GM13976 (cell line): ENCODE results near the gene DNAH6.
A peak's percentile ranks its signal among the peaks of the same experiment; 100 is the strongest.

ENCODE experiments used
- DNase-seq: peaks from one replicate; pipeline ENCODE4 v3.0.0; 2012; ENCODE audit warnings: low spot score
- CTCF ChIP-seq: IDR thresholded peaks from 2 replicates; pipeline ENCODE4 v1.5.1; 2012; ENCODE audit warnings: borderline replicate concordance, mild to moderate bottlenecking; ENCODE audit not compliant: insufficient read depth; ENCODE audit errors: extremely low read depth, missing control alignments, control extremely low read depth
- in situ Hi-C: fragments of 300-500 bp; cut with MboI; formaldehyde crosslinking; loops from one replicate; pipeline ENCODE4 v1.12.0; 2022; ENCODE audit warnings: low sequenced_read_pairs, mixed read lengths, inconsistent platforms; ENCODE audit not compliant: unreplicated experiment

DNAH6 gene

GRCh38 chr2:84729224-84729623 lies 212.9 kb downstream of the DNAH6 start:
- TF ChIP-seq CTCF = no peak
- in situ Hi-C loops = no loop called here
- DNase-seq = no peak

- TF ChIP-seq CTCF = no peak
- in situ Hi-C loops = no loop called here
- DNase-seq = no peak
Measured at GRCh38 chr2:84731185-84731584, 214.9 kb downstream of the DNAH6 start.

GRCh38 chr2:84732897-84733778 lies 216.8 kb downstream of the DNAH6 start:
- no peak for TF ChIP-seq CTCF
- no peak for DNase-seq
- in situ Hi-C loops = no loop called here

- no peak for DNase-seq
- in situ Hi-C loops = no loop called here
- TF ChIP-seq CTCF = no peak
Measured at GRCh38 chr2:84735389-84735788, 219.1 kb downstream of the DNAH6 start.

- TF ChIP-seq CTCF = peak; percentile 19
- in situ Hi-C loops = no loop called here
- peak; percentile 23 for DNase-seq
Measured at GRCh38 chr2:84741182-84741822, 225.0 kb downstream of the DNAH6 start.

- DNase-seq = no peak
- in situ Hi-C loops = no loop called here
- TF ChIP-seq CTCF = no peak
Measured at GRCh38 chr2:84748341-84748740, 232.0 kb downstream of the DNAH6 start.
